Brain microvascular endothelial cell (primary cell): ENCODE data around the gene ANKHD1.
"Not testable (repeated sequence)": the region's sequence is repeated elsewhere in the genome, so short reads cannot be mapped to it uniquely, and the experiment has no call there.

Experiments
- DNase-seq: peaks from one replicate; pipeline ENCODE4 v3.0.0-alpha.2; 2020
- H3K27ac ChIP-seq: fragments of 250-450 bp; sonication (Bioruptor Pico); 2 replicates; pipeline ENCODE4 v1.5.1; 2020; ENCODE audit warnings: mild to moderate bottlenecking, moderate library complexity
- H3K27me3 ChIP-seq: fragments of 250-450 bp; sonication (Bioruptor Pico); replicated peaks from 2 replicates; pipeline ENCODE4 v1.5.1; 2020; ENCODE audit warnings: mild to moderate bottlenecking
- H3K36me3 ChIP-seq: fragments of 250-450 bp; sonication (Bioruptor Pico); replicated peaks from 2 replicates; pipeline ENCODE4 v1.5.1; 2020; ENCODE audit warnings: mild to moderate bottlenecking
- H3K4me3 ChIP-seq: 2 replicates; pipeline ENCODE4 v1.5.1; 2011; ENCODE audit warnings: low read depth, mild to moderate bottlenecking, control low read depth, low read length, moderate library complexity
- CTCF ChIP-seq: IDR thresholded peaks from 2 replicates; pipeline ENCODE4 v1.5.1; 2011; ENCODE audit warnings: low read depth, mild to moderate bottlenecking, moderate library complexity, low read length, control low read depth, inconsistent platforms; ENCODE audit errors: missing control alignments
- in situ Hi-C: cut with HindIII; loops from 2 replicates; pipeline ENCODE4 v1.10.0; 2017; ENCODE audit warnings: low sequenced_read_pairs, low pct_ligation_motif_present

ANKHD1 gene

GRCh38 chr5:140432916-140433315 lies 31.3 kb downstream of the ANKHD1 start:
- in situ Hi-C loops, result no loop called here
- DNase-seq, result no peak
- no peak for TF ChIP-seq CTCF
- Histone ChIP-seq H3K27me3 (no peaks in the 10 kb centered on the region), H3K36me3 (peaks cover 2% of the 10 kb centered on the region), H3K27ac (no peak overlapping the region), H3K4me3 (no peak overlapping the region)

- H3K27ac ChIP-seq, H3K27me3 ChIP-seq, H3K4me3 ChIP-seq, in situ Hi-C loops, DNase-seq: not testable (repeated sequence)
- peaks cover 15% of the 10 kb centered on the region for H3K36me3 ChIP-seq
These were observed 55.7 kb downstream of the ANKHD1 start for GRCh38 chr5:140457368-140457767.

GRCh38 chr5:140466981-140467742 lies 65.5 kb downstream of the ANKHD1 start:
- DNase-seq, result no peak
- no peak for TF ChIP-seq CTCF
- in situ Hi-C loops, result no loop called here

DNA sequence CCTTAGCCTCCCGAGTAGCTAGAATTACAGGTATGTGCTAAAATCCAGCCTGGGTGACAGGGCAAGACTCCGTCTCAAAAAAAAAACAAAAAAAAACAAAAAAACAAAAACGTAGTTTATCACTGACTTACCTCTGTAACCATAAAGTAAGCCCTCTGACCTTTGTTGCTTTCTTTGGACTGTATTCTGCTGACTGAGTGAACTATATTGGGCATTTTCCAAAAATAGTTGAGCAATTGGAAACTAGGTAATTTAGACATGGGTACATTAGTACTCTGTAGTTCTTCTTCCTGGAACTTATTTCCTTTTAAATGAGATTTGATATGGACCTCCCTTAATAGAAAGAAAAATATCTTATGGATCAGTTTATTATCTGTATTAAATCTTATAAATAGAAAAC lies 66.6 kb downstream of the ANKHD1 start:
- in situ Hi-C loops, result no loop called here
- DNase-seq, result no peak
- Histone ChIP-seq H3K4me3 (no peak overlapping the region), H3K27me3 (no peaks in the 10 kb centered on the region), H3K27ac (no peak overlapping the region), H3K36me3 (peaks cover 3% of the 10 kb centered on the region)
- TF ChIP-seq CTCF, result no peak

More at GRCh38 chr5:140466981-140467742, 65.5 kb downstream of the ANKHD1 start:
- H3K4me3 ChIP-seq, result no peak overlapping the region
- no peaks in the 10 kb centered on the region for H3K27me3 ChIP-seq
- H3K27ac ChIP-seq, result no peak overlapping the region
- peaks cover 2% of the 10 kb centered on the region for H3K36me3 ChIP-seq

- in situ Hi-C loops, result no loop called here
- DNase-seq, result no peak
- H3K27me3 ChIP-seq, result no peaks in the 10 kb centered on the region
- H3K27ac ChIP-seq, result no peak overlapping the region
- no peak for TF ChIP-seq CTCF
- H3K4me3 ChIP-seq, result no peak overlapping the region
- H3K36me3 ChIP-seq, result peaks cover 3% of the 10 kb centered on the region
These were observed 67.6 kb downstream of the ANKHD1 start for GRCh38 chr5:140469259-140469658.

DNA sequence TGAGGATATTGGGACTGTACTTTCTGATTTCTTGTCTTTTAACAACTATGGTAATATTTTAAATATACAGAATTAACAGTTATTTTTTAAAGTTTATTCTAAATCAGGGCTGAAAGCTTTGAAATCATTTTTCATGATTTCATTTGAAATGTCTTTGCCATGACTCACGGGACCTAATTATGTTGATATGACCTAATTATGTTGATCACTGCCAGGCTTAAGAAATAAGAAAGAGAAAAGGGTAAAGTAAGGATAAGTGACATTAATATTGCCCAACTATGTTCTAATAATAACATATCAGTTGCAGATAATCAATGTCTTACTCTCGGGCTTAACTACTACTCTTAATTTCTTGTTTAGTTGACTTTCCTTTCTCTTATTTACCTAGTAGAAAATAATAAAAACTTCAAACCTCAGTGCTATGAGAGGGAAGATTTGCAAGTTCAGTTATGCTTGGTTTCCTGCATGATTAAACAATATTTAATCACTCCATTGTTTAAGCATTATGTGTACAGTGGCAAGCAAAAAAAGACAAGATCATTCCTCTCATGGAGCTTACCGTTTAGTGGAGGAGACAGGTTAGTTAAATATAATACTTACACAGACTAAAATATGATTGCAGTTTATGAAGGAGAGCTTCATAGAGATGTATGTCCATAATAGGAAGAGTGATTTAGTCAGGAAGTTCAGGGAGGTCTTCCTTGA lies 78.8 kb downstream of the ANKHD1 start:
- Histone ChIP-seq H3K4me3 (no peak overlapping the region), H3K27me3 (no peaks in the 10 kb centered on the region), H3K27ac (no peak overlapping the region), H3K36me3 (peaks cover 4% of the 10 kb centered on the region)
- in situ Hi-C loops, result no loop called here
- TF ChIP-seq CTCF, result no peak
- DNase-seq, result no peak
